Stomach (tissue), 9 donors: ENCODE measurements around the gene BMPR1B. TPM values are rescaled to one million over a fixed set of nuclear protein-coding genes. Genes with fewer than 3 reads are reported as not detected.

Experiments
- DNase-seq, 2 donors: peaks; one replicate each; pipeline versions ENCODE4 v3.0.0 to v3.0.0-alpha.2; 2013 to 2019
- H3K27ac ChIP-seq, 5 donors: fragments of 200-600 bp in 4 of 5; sonication (generic) in 4 of 5; one replicate each; pipeline ENCODE4 v1.5.1; 2013 to 2019; ENCODE audit warnings: mild to moderate bottlenecking in 1 of 5, moderate library complexity in 1 of 5
- H3K27me3 ChIP-seq, 3 donors: fragments of 200-600 bp; sonication (generic); one replicate each; pipeline ENCODE4 v1.5.1; 2017 to 2019; ENCODE audit warnings: mixed run types in 1 of 3
- H3K36me3 ChIP-seq, 4 donors: fragments of 200-600 bp; sonication (generic); 1 replicate in 3 of 4; 2 replicates in 1 of 4; pipeline ENCODE4 v1.5.1; 2016 to 2019
- H3K4me1 ChIP-seq, 4 donors: fragments of 200-600 bp; sonication (generic); one replicate each; pipeline ENCODE4 v1.5.1; 2016 to 2019
- H3K4me3 ChIP-seq, 4 donors: fragments of 200-600 bp; sonication (generic) in 3 of 4; one replicate each; pipeline ENCODE4 v1.5.1; 2016 to 2019; ENCODE audit warnings: mild to moderate bottlenecking in 1 of 4
- H3K9me3 ChIP-seq, 4 donors: fragments of 200-600 bp; sonication (generic); one replicate each; pipeline ENCODE4 v1.5.1; 2016 to 2019
- EP300 ChIP-seq: sonication (generic); formaldehyde crosslinking; IDR thresholded peaks from one replicate; pipeline ENCODE4 v1.6.1; 2017; ENCODE audit warnings: antibody characterized with exemption
- POLR2A ChIP-seq, 4 donors: fragments of 450-650 bp; IDR thresholded peaks; one replicate each; pipeline ENCODE4 v1.6.1; 2016; ENCODE audit warnings: antibody characterized with exemption in 4 of 4, control low read depth in 2 of 4, mild to moderate bottlenecking in 1 of 4, moderate library complexity in 1 of 4
- POLR2AphosphoS5 ChIP-seq, 3 donors: sonication (generic); formaldehyde crosslinking; IDR thresholded peaks; one replicate each; pipeline ENCODE4 v1.6.1; 2016; ENCODE audit warnings: antibody characterized with exemption in 3 of 3
- WGBS, 5 donors: extraction: QIAGEN DNeasy Blood & Tissue Kit in 3 of 5; methylation state at CpG; one replicate each; pipeline versions ENCODE4 v1.1.5 to v1.1.7; 2013 to 2018; 5-methylcytosine and 5-hydroxymethylcytosine counted together
- intact Hi-C: fragments of 100-400 bp; cut with DNase I; formaldehyde crosslinking; loops from one replicate; pipeline ENCODE4 v1.15.1; 2023; ENCODE audit warnings: low total_unique reads
- polyA plus RNA-seq, 3 donors: library from polyadenylated mRNA; stranded (reverse); fragments of 200-250 nt; gene quantifications; one replicate each; pipeline ENCODE4 v1.2.3, GENCODE V29; 2013
- total RNA-seq, 5 donors: library from RNA; depleted of rRNA; stranded (reverse); fragments of >200 nt; gene quantifications; one replicate each; pipeline versions ENCODE4 v1.1.0 to v1.2.3, GENCODE V29; 2014 to 2016
- TF ChIP-seq, protein P1 (sequence below), 7 experiments: fragments of 450-650 bp in 4 of 7; fragments of 200-600 bp in 3 of 7; sonication (generic) in 3 of 7; IDR thresholded peaks; one replicate each; pipeline ENCODE4 v1.5.1; 2016 to 2019; ENCODE audit warnings: antibody characterized with exemption in 7 of 7, control low read depth in 2 of 7, mild to moderate bottlenecking in 1 of 7
- donor health status: healthy with polysubstance abuse.
- donor health status: Bipolar disorder and iron deficiency.
- donor health status: healthy.

Gene BMPR1B
- total and polyA plus RNA-seq, 8 donors: 0.37 to 29.8 (median 1.5) TPM; not detected in 1

DNA sequence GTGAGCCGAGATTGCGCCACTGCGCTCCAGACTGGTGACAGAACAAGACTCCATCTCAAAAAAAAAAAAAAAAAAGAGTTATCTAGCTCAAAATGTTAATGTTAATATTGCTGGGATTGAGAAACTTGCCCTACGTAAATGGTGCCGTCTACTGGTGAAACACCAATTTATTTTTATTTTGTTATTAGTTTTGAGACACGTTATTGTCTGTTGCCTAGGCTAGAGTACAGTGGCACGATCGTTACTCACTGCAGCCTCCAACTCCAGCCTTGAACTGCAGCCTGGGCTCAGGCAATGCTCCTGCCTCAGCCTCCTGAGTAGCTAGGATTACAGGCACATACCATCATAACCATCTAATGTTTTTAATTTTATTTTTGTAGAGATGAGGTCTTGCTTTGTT is 262.8 kb downstream of the BMPR1B start:
- Histone ChIP-seq H3K27me3 (no peaks in the 10 kb centered on the region), H3K4me3 (no peak overlapping the region), H3K9me3 (no peaks in the 10 kb centered on the region), H3K27ac (no peak overlapping the region), H3K36me3 (no peaks in the 10 kb centered on the region), H3K4me1 (peaks cover 0 to 11% (median 2%) of the 10 kb centered on the region in 4 donors)
- WGBS, 5 donors: 91 to 97% (median 93%) methylated on average over 8 of the region's 8 CpGs
- intact Hi-C loops: no loop called here
- no peak for DNase-seq
- TF ChIP-seq POLR2A (IDR thresholded peaks at IDR 0.05) (no peak), EP300 (no peak)

DNA sequence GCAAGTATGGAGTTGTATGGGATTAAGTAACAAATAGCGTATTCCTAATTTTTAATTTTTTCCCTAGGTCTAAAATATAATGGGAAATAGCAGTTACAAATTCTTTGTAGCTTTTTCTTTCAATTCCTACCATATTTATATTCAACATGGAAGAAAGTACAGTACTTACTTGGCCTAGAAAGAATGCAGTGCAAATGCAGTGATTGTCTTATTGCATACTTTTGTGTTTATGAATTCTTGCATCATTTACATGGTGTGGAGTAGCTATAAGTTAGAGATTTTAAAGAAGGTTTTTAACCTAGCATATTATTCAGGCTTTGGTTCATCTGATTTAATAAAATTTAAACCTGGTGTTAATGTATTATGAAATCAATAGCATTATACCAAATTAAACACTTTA is 263.3 kb downstream of the BMPR1B start:
- no peak for DNase-seq
- Histone ChIP-seq H3K4me3 (no peak overlapping the region), H3K27ac (no peak overlapping the region), H3K36me3 (no peaks in the 10 kb centered on the region), H3K27me3 (no peaks in the 10 kb centered on the region), H3K9me3 (no peaks in the 10 kb centered on the region), H3K4me1 (peaks cover 0 to 11% (median 2%) of the 10 kb centered on the region in 4 donors)
- TF ChIP-seq POLR2A (IDR thresholded peaks at IDR 0.05) (no peak), POLR2AphosphoS5 (IDR thresholded peaks at IDR 0.05) (no peak), EP300 (no peak)
- TF ChIP-seq, protein P1, sequence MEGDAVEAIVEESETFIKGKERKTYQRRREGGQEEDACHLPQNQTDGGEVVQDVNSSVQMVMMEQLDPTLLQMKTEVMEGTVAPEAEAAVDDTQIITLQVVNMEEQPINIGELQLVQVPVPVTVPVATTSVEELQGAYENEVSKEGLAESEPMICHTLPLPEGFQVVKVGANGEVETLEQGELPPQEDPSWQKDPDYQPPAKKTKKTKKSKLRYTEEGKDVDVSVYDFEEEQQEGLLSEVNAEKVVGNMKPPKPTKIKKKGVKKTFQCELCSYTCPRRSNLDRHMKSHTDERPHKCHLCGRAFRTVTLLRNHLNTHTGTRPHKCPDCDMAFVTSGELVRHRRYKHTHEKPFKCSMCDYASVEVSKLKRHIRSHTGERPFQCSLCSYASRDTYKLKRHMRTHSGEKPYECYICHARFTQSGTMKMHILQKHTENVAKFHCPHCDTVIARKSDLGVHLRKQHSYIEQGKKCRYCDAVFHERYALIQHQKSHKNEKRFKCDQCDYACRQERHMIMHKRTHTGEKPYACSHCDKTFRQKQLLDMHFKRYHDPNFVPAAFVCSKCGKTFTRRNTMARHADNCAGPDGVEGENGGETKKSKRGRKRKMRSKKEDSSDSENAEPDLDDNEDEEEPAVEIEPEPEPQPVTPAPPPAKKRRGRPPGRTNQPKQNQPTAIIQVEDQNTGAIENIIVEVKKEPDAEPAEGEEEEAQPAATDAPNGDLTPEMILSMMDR (IDR thresholded peaks at IDR 0.05): no peak
- WGBS, 5 donors: 92 to 100% (median 97%) methylated on average over 1 of the region's 1 CpG
- intact Hi-C loops: no loop called here

DNA sequence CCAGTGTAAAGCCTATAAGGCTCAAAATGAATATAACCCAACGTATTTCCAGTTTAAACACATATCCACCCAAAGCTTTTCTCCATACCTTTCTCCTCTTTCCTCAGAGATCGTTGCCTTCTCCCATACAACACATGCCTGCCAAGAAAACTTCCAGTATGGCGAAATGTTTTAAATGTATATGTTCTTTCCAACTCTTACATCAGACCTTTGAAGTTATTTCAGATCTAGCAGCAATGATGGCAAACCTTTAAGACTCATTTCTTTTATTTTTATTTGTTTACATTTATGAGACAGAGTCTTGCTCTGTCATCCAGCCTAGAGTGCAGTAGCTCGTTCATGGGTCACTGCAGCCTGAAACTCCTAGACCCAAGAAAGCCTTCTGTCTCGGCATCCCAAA is 265.4 kb downstream of the BMPR1B start:
- no peaks in the 10 kb centered on the region for H3K27me3 ChIP-seq
- no peak for TF ChIP-seq POLR2A (IDR thresholded peaks at IDR 0.05)
- TF ChIP-seq, protein P1 (IDR thresholded peaks at IDR 0.05): no peak
- TF ChIP-seq EP300: no peak
- TF ChIP-seq POLR2AphosphoS5 (IDR thresholded peaks at IDR 0.05): no peak
- H3K4me1 ChIP-seq: peaks cover 0 to 11% (median 2%) of the 10 kb centered on the region in 4 donors
- H3K27ac ChIP-seq: no peak overlapping the region
- no peaks in the 10 kb centered on the region for H3K36me3 ChIP-seq
- H3K4me3 ChIP-seq: no peak overlapping the region
- no peak for DNase-seq
- intact Hi-C loops: no loop called here
- WGBS, 5 donors: 73 to 87% (median 84%) methylated on average over 5 of the region's 5 CpGs
- no peaks in the 10 kb centered on the region for H3K9me3 ChIP-seq

DNA sequence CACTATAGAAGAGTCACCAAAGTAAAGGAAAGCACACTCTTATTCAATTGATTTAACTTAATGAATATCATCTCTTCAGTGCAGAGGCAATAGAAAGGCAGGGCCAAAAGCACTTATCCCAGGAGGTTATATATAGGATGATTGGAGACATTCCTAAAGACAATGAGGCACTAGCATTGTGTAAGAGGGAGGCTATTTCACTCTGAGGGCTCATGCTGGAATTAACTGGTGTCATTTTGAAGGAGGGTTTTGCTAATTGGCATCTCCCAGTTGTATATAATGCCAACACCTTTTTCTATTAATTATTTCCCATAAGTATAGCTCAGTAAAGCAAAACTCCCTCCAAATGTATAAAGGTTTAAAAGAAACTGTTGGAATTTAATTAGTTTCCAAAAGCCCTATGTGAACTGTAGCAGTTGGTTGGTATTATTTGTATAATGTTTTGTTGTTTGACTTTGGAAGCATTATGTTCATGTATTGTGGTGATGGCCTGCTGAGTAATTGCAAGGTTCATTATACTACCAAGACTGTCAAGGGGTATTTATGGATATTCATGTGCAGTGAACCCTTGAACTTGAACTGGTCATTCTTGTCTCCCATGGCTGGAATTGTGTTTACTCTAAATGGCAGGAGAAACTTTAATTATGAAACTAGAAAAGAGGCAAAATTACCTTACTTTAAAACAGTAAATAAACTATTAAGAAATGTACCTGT is 270.3 kb downstream of the BMPR1B start:
- Histone ChIP-seq H3K36me3 (no peaks in the 10 kb centered on the region), H3K27me3 (no peaks in the 10 kb centered on the region), H3K27ac (no peak overlapping the region), H3K4me3 (no peak overlapping the region), H3K4me1 (no peaks in the 10 kb centered on the region), H3K9me3 (peaks cover 0 to 4% (median 0%) of the 10 kb centered on the region in 4 donors)
- no peak for DNase-seq
- TF ChIP-seq POLR2AphosphoS5 (IDR thresholded peaks at IDR 0.05) (no peak), EP300 (no peak), POLR2A (IDR thresholded peaks at IDR 0.05) (no peak)
- TF ChIP-seq, protein P1 (IDR thresholded peaks at IDR 0.05): no peak
- intact Hi-C loops: no loop called here

DNA sequence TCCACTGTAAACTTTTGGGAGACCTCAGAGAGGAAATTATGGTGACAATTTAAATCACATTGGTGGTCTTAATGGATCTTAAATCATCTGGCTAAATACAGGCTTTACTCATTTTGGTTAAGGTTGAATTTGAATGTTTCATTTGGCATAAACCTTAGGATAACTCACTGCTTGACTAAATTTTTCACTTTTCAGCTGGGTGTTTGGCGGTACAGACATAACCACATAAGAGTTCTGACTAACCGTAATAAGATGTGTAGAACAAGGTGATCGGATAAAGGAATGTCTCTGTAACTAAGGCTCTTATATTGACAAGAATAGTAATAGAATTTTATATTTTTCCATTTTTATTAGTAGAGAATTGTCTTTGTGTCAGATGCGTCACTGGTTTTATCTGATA is 281.0 kb downstream of the BMPR1B start:
- Histone ChIP-seq H3K27me3 (no peaks in the 10 kb centered on the region), H3K9me3 (no peaks in the 10 kb centered on the region), H3K27ac (no peak overlapping the region), H3K4me1 (no peaks in the 10 kb centered on the region), H3K36me3 (no peaks in the 10 kb centered on the region), H3K4me3 (no peak overlapping the region)
- TF ChIP-seq EP300 (no peak), POLR2AphosphoS5 (IDR thresholded peaks at IDR 0.05) (no peak), POLR2A (IDR thresholded peaks at IDR 0.05) (no peak)
- TF ChIP-seq, protein P1 (IDR thresholded peaks at IDR 0.05): no peak
- intact Hi-C loops: no loop called here
- DNase-seq: no peak
- WGBS, 5 donors: 94 to 98% (median 96%) methylated on average over 4 of the region's 4 CpGs
